K562 (cell line): ENCODE data around the gene DIAPH3. TPM values are rescaled to one million over a fixed set of nuclear protein-coding genes. Genes with fewer than 3 reads are reported as not detected.

Source experiments
- ATAC-seq: fragments of 200-7000 bp; cut with Tn5 transposase; 3 replicates; pipeline ENCODE4 v1.9.1; 2020; ENCODE audit warnings: moderate library complexity
- BruUV-seq: library from RNA; stranded (reverse); fragments of 400-500 nt; replicated peaks from 2 replicates; lab custom pipeline; 2021; lab: Mats Ljungman, UMichigan
- CTCF ChIA-PET: fragments of 300-600 bp; formaldehyde crosslinking; extraction: SDS; loops from one replicate; lab custom pipeline; 2021; ENCODE audit warnings: low intra/inter-chr PET ratio; lab: Yijun Ruan, JAX
- POLR2A ChIA-PET: fragments of 300-600, 350-650 bp; sonication (Branson Sonifier 250); formaldehyde crosslinking; extraction: SDS; loops from one replicate; lab custom pipeline; 2021; ENCODE audit warnings: antibody characterized with exemption, inconsistent platforms; lab: Yijun Ruan, JAX
- DNase-seq, 4 experiments: peaks; one replicate each; pipeline versions ENCODE4 v3.0.0 to v3.0.0-alpha.2; 2011 to 2018; ENCODE audit warnings: low spot score in 3 of 4, mixed read lengths in 3 of 4; ENCODE audit errors: extremely low read depth in 1 of 4
- FAIRE-seq: peaks from 2 replicates; lab custom pipeline; 2011; peaks lifted over from hg19 to GRCh38; lab: Jason Lieb, UNC
- H2AFZ ChIP-seq: 2 replicates; pipeline ENCODE4 v1.6.0; 2011; ENCODE audit warnings: low read depth, low read length, control low read depth, inconsistent platforms
- H3K27ac ChIP-seq: fragments of 200-600 bp; 3 replicates; pipeline ENCODE4 v1.8.0; 2011; ENCODE audit warnings: low read depth, mild to moderate bottlenecking, control low read depth, inconsistent platforms, low read length, moderate library complexity, mixed read lengths; ENCODE audit errors: extremely low read depth
- H3K27me3 ChIP-seq, 2 experiments: fragments of 300-600 bp in 1 of 2; 2 replicates in 1 of 2; 3 replicates in 1 of 2; pipeline versions ENCODE4 v1.6.0 to v1.8.0; 2011; ENCODE audit warnings: inconsistent platforms in 2 of 2, low read length in 2 of 2, mild to moderate bottlenecking in 1 of 2, mixed read lengths in 1 of 2, moderate library complexity in 1 of 2; ENCODE audit not compliant: control insufficient read depth in 2 of 2, insufficient read depth in 2 of 2
- H3K36me3 ChIP-seq: fragments of 300-600 bp; 3 replicates; pipeline ENCODE4 v1.8.0; 2011; ENCODE audit warnings: mild to moderate bottlenecking, low read length, inconsistent platforms; ENCODE audit not compliant: control insufficient read depth, insufficient read depth
- H3K4me1 ChIP-seq, 2 experiments: fragments of 200-600 bp in 1 of 2; replicated peaks in 1 of 2; 2 replicates in 1 of 2; 3 replicates in 1 of 2; pipeline versions ENCODE4 v1.5.1 to v1.8.0; 2011; ENCODE audit warnings: inconsistent platforms in 2 of 2, low read length in 2 of 2, mild to moderate bottlenecking in 1 of 2, mixed read lengths in 1 of 2, moderate library complexity in 1 of 2; ENCODE audit not compliant: control insufficient read depth in 2 of 2, insufficient read depth in 2 of 2
- H3K4me2 ChIP-seq: 2 replicates; pipeline ENCODE4 v1.6.1; 2011; ENCODE audit warnings: low read length, control low read depth, inconsistent platforms, mixed read lengths; ENCODE audit not compliant: insufficient read depth
- H3K4me3 ChIP-seq: fragments of 200-600 bp; sonication (generic), shearing (Covaris generic); 2 replicates; pipeline ENCODE4 v1.5.1; 2016; ENCODE audit warnings: control low read depth, inconsistent platforms
- H3K79me2 ChIP-seq: fragments of 200-600 bp; 3 replicates; pipeline ENCODE4 v1.8.0; 2011; ENCODE audit warnings: low read length, inconsistent platforms; ENCODE audit not compliant: control insufficient read depth, insufficient read depth
- H3K9ac ChIP-seq, 2 experiments: 2 replicates each; pipeline versions ENCODE4 v1.6.0 to v1.6.1; 2011; ENCODE audit warnings: low read depth in 2 of 2, low read length in 2 of 2, control low read depth in 1 of 2, inconsistent platforms in 1 of 2, mild to moderate bottlenecking in 1 of 2, mixed read lengths in 1 of 2; ENCODE audit not compliant: insufficient read depth in 1 of 2
- H3K9me1 ChIP-seq: one replicate; pipeline ENCODE4 v1.6.0; 2011; ENCODE audit warnings: inconsistent platforms, mild to moderate bottlenecking, low read length, moderate library complexity; ENCODE audit not compliant: control insufficient read depth, insufficient read depth
- H3K9me3 ChIP-seq: replicated peaks from 2 replicates; pipeline ENCODE4 v1.5.1; 2011; ENCODE audit warnings: low read depth, low read length, inconsistent platforms; ENCODE audit not compliant: control insufficient read depth, insufficient read depth
- H4K20me1 ChIP-seq: replicated peaks from 2 replicates; pipeline ENCODE4 v1.6.1; 2011; ENCODE audit warnings: low read length, inconsistent platforms, mixed read lengths; ENCODE audit not compliant: control insufficient read depth, insufficient read depth
- CBX1 ChIP-seq: sonication (generic); IDR thresholded peaks from 2 replicates; pipeline ENCODE4 v1.6.1; 2016; ENCODE audit warnings: antibody characterized with exemption, low read depth, mild to moderate bottlenecking
- CHD1 ChIP-seq: fragments of 200-600 bp; sonication (generic); IDR thresholded peaks from one replicate; pipeline ENCODE4 v1.6.1; 2012; ENCODE audit warnings: mild to moderate bottlenecking, moderate library complexity, low read length, inconsistent platforms
- DACH1 ChIP-seq: fragments of 450-650 bp; IDR thresholded peaks from 2 replicates; pipeline ENCODE4 v1.6.1; 2018; ENCODE audit not compliant: partially characterized antibody
- DIDO1 ChIP-seq: fragments of 450-650 bp; IDR thresholded peaks from 2 replicates; pipeline ENCODE4 v1.6.1; 2016; ENCODE audit warnings: low read depth, missing biosample characterization, missing genetic modification characterization
- FOXA1 ChIP-seq: fragments of 450-650 bp; IDR thresholded peaks from 2 replicates; pipeline ENCODE4 v1.6.1; 2016; ENCODE audit warnings: mild to moderate bottlenecking, borderline replicate concordance
- FOXP1 ChIP-seq: sonication (generic); formaldehyde crosslinking; IDR thresholded peaks from 2 replicates; pipeline ENCODE4 v1.8.0; 2022; ENCODE audit warnings: mild to moderate bottlenecking, missing genetic modification reagents
- HDGF ChIP-seq: fragments of 450-650 bp; IDR thresholded peaks from 2 replicates; pipeline ENCODE4 v1.6.1; 2016
- KLF16 ChIP-seq: IDR thresholded peaks from 2 replicates; pipeline ENCODE4 v1.6.1; 2016; ENCODE audit warnings: antibody characterized with exemption
- MAFF ChIP-seq: IDR thresholded peaks from 2 replicates; pipeline ENCODE4 v1.6.1; 2012; ENCODE audit warnings: low read length, improper control_type of control experiment
- MYNN ChIP-seq, 2 experiments: sonication (generic); formaldehyde crosslinking in 1 of 2; IDR thresholded peaks; 2 replicates each; pipeline versions ENCODE4 v1.5.0 to v1.6.1; 2016 to 2020; ENCODE audit warnings: antibody characterized with exemption in 1 of 2, missing genetic modification reagents in 1 of 2
- NCOA4 ChIP-seq: fragments of 450-650 bp; IDR thresholded peaks from 2 replicates; pipeline ENCODE4 v1.6.1; 2018; ENCODE audit warnings: mild to moderate bottlenecking; ENCODE audit not compliant: partially characterized antibody
- NFATC3 ChIP-seq: fragments of 450-650 bp; IDR thresholded peaks from 2 replicates; pipeline ENCODE4 v1.6.1; 2017; ENCODE audit warnings: mild to moderate bottlenecking
- PCBP2 ChIP-seq: fragments of 200-400 bp; formaldehyde crosslinking; IDR thresholded peaks from 2 replicates; pipeline ENCODE4 v1.6.1; 2018; ENCODE audit warnings: low read length, low read depth, mild to moderate bottlenecking, moderate library complexity; ENCODE audit not compliant: poor library complexity, severe bottlenecking
- SREBF1 ChIP-seq: fragments of 150-350 bp; IDR thresholded peaks from 2 replicates; pipeline ENCODE4 v1.6.1; 2014; ENCODE audit warnings: antibody characterized with exemption, low read depth, low read length, borderline replicate concordance
- TEAD2 ChIP-seq: fragments of 450-650 bp; IDR thresholded peaks from 2 replicates; pipeline ENCODE4 v1.6.1; 2016; ENCODE audit warnings: missing genetic modification characterization, control low read depth, missing compliant biosample characterization
- ZKSCAN3 ChIP-seq: fragments of 250-450 bp; sonication (Bioruptor Pico); IDR thresholded peaks from 2 replicates; pipeline ENCODE4 v1.4.0; 2020
- in situ Hi-C: fragments of 300-500 bp; cut with MboI; formaldehyde crosslinking; loops from 4 replicates; pipeline ENCODE4 v1.15.0; 2018; ENCODE audit warnings: inconsistent platforms, mixed read lengths
- intact Hi-C: fragments of 100-400 bp; cut with micrococcal nuclease; formaldehyde crosslinking; loops from 2 replicates; pipeline ENCODE4 v1.14.2; 2022
- polyA plus RNA-seq, 8 experiments: library from polyadenylated mRNA; depleted of rRNA in 4 of 8; stranded (reverse) in 5 of 8; unstranded in 3 of 8; fragments of >200 nt; fragmentation: Nextera tagmentation in 2 of 8; fragmentation: Illumina TruSeq in 1 of 8; extraction: Ambion mirVana in 2 of 8; extraction: Trizol in 1 of 8; gene quantifications; 2 replicates each; pipeline versions ENCODE4 v1.2.1 to v1.2.3, GENCODE V29; 2011 to 2014; ENCODE audit warnings: inconsistent platforms in 1 of 8, missing spikeins in 1 of 8
- total RNA-seq, 7 experiments: library from RNA; depleted of rRNA in 6 of 7; stranded (reverse); fragments of >200 nt in 6 of 7; fragmentation: Illumina TruSeq in 2 of 7; extraction: Trizol in 2 of 7; gene quantifications; 2 replicates each; pipeline versions ENCODE4 v1.2.1 to v1.2.3, GENCODE V29; 2011 to 2021; ENCODE audit warnings: low replicate concordance in 1 of 7
- TF ChIP-seq, protein P1 (sequence below): fragments of 450-650 bp; conservative IDR thresholded peaks from 2 replicates; pipeline ENCODE4 v1.6.1; 2016; ENCODE audit warnings: missing genetic modification characterization, low read depth, mild to moderate bottlenecking, missing compliant biosample characterization, moderate library complexity

Gene DIAPH3
- total and polyA plus RNA-seq, 9 of the 15 experiments (the other 6 are each of a cell fraction or from before 2014, with no cell fraction given): 9.0 to 18.7 (median 14.7) TPM

DNA sequence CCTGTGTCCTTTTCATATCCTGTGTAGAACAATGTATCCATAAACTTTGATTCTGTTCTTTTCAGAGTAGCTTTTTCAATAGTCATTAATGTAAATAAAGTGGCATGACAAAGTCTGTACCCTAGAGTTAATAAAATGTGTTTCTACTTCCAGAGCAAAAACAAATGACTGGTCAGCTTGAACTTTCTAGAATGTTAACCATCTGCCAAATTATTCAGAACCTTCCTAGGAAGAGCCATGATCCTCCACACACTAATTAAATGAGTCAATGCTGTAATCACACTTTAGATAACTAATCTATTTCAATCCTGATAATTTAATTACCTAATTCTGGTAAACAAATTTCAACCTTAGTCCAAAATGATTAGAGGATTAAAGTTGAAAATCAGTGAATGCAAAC is 73.2 kb downstream of the DIAPH3 start:
- no peak for ATAC-seq
- H3K4me3 ChIP-seq: no peak overlapping the region
- H3K27ac ChIP-seq: no peak overlapping the region
- no peak overlapping the region for H2AFZ ChIP-seq
- ChIA-PET POLR2A (no interaction called here), CTCF (no interaction called here)
- H3K9me1 ChIP-seq: no peaks in the 10 kb centered on the region
- BruUV-seq: no TSS peak
- H3K27me3 ChIP-seq: no peaks in the 10 kb centered on the region
- no peaks in the 10 kb centered on the region for H3K9me3 ChIP-seq
- intact Hi-C loops (no loop called here), in situ Hi-C loops (no loop called here)
- H3K4me1 ChIP-seq: no peaks in the 10 kb centered on the region
- H3K9ac ChIP-seq: no peak overlapping the region
- H3K36me3 ChIP-seq: peaks cover 8% of the 10 kb centered on the region; the same call in 1 of the 3 replicates
- no peak for DNase-seq
- H4K20me1 ChIP-seq: no peaks in the 10 kb centered on the region
- no peak for FAIRE-seq
- H3K4me2 ChIP-seq: no peak overlapping the region
- TF ChIP-seq FOXP1 (CRISPR knock-in tag) (no peak), SREBF1 (no peak), MYNN (IDR thresholded peaks at IDR 0.05) (no peak), MYNN (CRISPR knock-in tag; IDR thresholded peaks at IDR 0.05) (no peak), NCOA4 (no peak), NFATC3 (no peak), CHD1 (no peak), DIDO1 (tag) (no peak), HDGF (no peak), ZKSCAN3 (CRISPR knock-in tag) (no peak), FOXA1 (no peak), KLF16 (no peak), MAFF (no peak), CBX1 (no peak), TEAD2 (tag) (no peak), PCBP2 (no peak), DACH1 (no peak)
- TF ChIP-seq, protein P1, sequence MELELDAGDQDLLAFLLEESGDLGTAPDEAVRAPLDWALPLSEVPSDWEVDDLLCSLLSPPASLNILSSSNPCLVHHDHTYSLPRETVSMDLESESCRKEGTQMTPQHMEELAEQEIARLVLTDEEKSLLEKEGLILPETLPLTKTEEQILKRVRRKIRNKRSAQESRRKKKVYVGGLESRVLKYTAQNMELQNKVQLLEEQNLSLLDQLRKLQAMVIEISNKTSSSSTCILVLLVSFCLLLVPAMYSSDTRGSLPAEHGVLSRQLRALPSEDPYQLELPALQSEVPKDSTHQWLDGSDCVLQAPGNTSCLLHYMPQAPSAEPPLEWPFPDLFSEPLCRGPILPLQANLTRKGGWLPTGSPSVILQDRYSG (tag): no peak
- no peaks in the 10 kb centered on the region for H3K79me2 ChIP-seq
